Endodermal cell (in vitro differentiated cells): ENCODE measurements around the gene OR6B3. TPM values are rescaled to one million over a fixed set of nuclear protein-coding genes. Genes with fewer than 3 reads are reported as not detected.
A peak's percentile ranks its signal among the peaks of the same experiment; 100 is the strongest.

ENCODE experiments used
- DNase-seq: peaks from one replicate; pipeline ENCODE4 v3.0.0-alpha.2; 2017
- H3K27ac ChIP-seq: 2 replicates; pipeline ENCODE4 v1.5.1; 2013; ENCODE audit warnings: mild to moderate bottlenecking, low read depth, low read length, moderate library complexity
- H3K27me3 ChIP-seq: 2 replicates; pipeline ENCODE4 v1.6.1; 2013; ENCODE audit warnings: mild to moderate bottlenecking, low read length, moderate library complexity; ENCODE audit not compliant: insufficient read depth, control insufficient read depth, poor library complexity, severe bottlenecking
- H3K36me3 ChIP-seq: 2 replicates; pipeline ENCODE4 v1.7.0; 2013; ENCODE audit warnings: mild to moderate bottlenecking, low read length, moderate library complexity; ENCODE audit not compliant: control insufficient read depth, insufficient read depth
- H3K4me1 ChIP-seq: one replicate; pipeline ENCODE4 v1.7.0; 2013; ENCODE audit warnings: low read length; ENCODE audit not compliant: control insufficient read depth, insufficient read depth
- H3K4me3 ChIP-seq: 2 replicates; pipeline ENCODE4 v1.5.1; 2013; ENCODE audit warnings: mild to moderate bottlenecking, low read length, moderate library complexity
- H3K9ac ChIP-seq: 2 replicates; pipeline ENCODE4 v1.6.1; 2013; ENCODE audit warnings: mild to moderate bottlenecking, low read length, moderate library complexity; ENCODE audit not compliant: poor library complexity, severe bottlenecking; ENCODE audit errors: extremely low read depth
- H3K9me3 ChIP-seq: 2 replicates; pipeline ENCODE4 v1.6.1; 2013; ENCODE audit warnings: mild to moderate bottlenecking, low read length, moderate library complexity; ENCODE audit not compliant: control insufficient read depth
- H3K27ac Mint-ChIP-seq: 2 replicates; pipeline ENCODE4 v1.8.0; 2020; ENCODE audit warnings: mixed read lengths
- H3K27me3 Mint-ChIP-seq: 2 replicates; pipeline ENCODE4 v1.8.0; 2021; ENCODE audit warnings: mild to moderate bottlenecking, mixed read lengths; ENCODE audit not compliant: insufficient read depth
- H3K36me3 Mint-ChIP-seq: 2 replicates; pipeline ENCODE4 v1.8.0; 2020; ENCODE audit warnings: low read depth, mixed read lengths
- H3K4me1 Mint-ChIP-seq: 2 replicates; pipeline ENCODE4 v1.8.0; 2020; ENCODE audit warnings: mixed read lengths
- H3K4me3 Mint-ChIP-seq: 2 replicates; pipeline ENCODE4 v1.8.0; 2020; ENCODE audit warnings: mild to moderate bottlenecking, moderate library complexity, mixed read lengths
- H3K9me3 Mint-ChIP-seq: 2 replicates; pipeline ENCODE4 v1.8.0; 2020; ENCODE audit warnings: mild to moderate bottlenecking, mixed read lengths
- CTCF ChIP-seq: fragments of 200-600 bp; sonication (generic); conservative IDR thresholded peaks from 2 replicates; pipeline ENCODE4 v1.5.0; 2021; ENCODE audit warnings: antibody characterized with exemption, mild to moderate bottlenecking
- WGBS, 2 experiments: methylation state at CpG; one replicate each; pipeline versions ENCODE4 v1.1.5 to v1.1.7; 2013; ENCODE audit warnings: missing lambda C conversion rate in 2 of 2, mixed read lengths in 1 of 2; ENCODE audit not compliant: insufficient coverage in 1 of 2, insufficient read length in 1 of 2; 5-methylcytosine and 5-hydroxymethylcytosine counted together
- total RNA-seq, 2 donors: library from RNA; stranded (reverse); fragmentation: NEBNext Ultra II Directional in 1 of 2; extraction: Animal tissue kit (Norgen Biotek cat#: 25700) in 1 of 2; gene quantifications; 2 replicates in 1 of 2; 3 replicates in 1 of 2; pipeline ENCODE4 v1.2.1, GENCODE V29; 2021

Gene OR6B3
- total RNA-seq, 2 donors from 2014 or later, result not detected

- WGBS, 2 experiments, result 66 to 79% methylated on average over 4 to 6 of the region's 6 CpGs
- H3K4me1 ChIP-seq, result no peaks in the 10 kb centered on the region
- no peak for TF ChIP-seq CTCF
- Mint-ChIP-seq H3K27ac (no peak within 1 kb of the TSS), H3K27me3 (peaks cover 68% of the 10 kb centered on the region), H3K4me1 (no peaks in the 10 kb centered on the region), H3K4me3 (no peak within 1 kb of the TSS), H3K9me3 (peaks cover 6% of the 10 kb centered on the region), H3K36me3 (no peaks in the 10 kb centered on the region)
- H3K36me3 ChIP-seq, result no peaks in the 10 kb centered on the region
- H3K27me3 ChIP-seq, result peaks cover 77% of the 10 kb centered on the region
- H3K9me3 ChIP-seq, result no peaks in the 10 kb centered on the region
- no peak within 1 kb of the TSS for H3K4me3 ChIP-seq
- DNase-seq, result no peak
- H3K27ac ChIP-seq, result no peak within 1 kb of the TSS
- H3K9ac ChIP-seq, result no peak within 1 kb of the TSS
These were observed 22.8 kb downstream of the OR6B3 start, which contains the start of gene OR6B2 for GRCh38 chr2:240030379-240031094. OR6B2 (minus strand) TSS chr2:240030429; CDS start chr2:240030429, 0 bp downstream.

- peaks cover 17% of the 10 kb centered on the region for H3K36me3 Mint-ChIP-seq
- H3K4me3 Mint-ChIP-seq, result peak overlapping the region; percentile 92
- DNase-seq, result no peak
- peaks cover 23% of the 10 kb centered on the region for H3K27me3 Mint-ChIP-seq
- peak overlapping the region; percentile 56 for H3K9ac ChIP-seq
- peak overlapping the region; percentile 85 for H3K4me3 ChIP-seq
- WGBS, 2 experiments, result 0% methylated on average over 2 to 22 of the region's 22 CpGs
- H3K27ac Mint-ChIP-seq, result peak overlapping the region; percentile 89
- no peaks in the 10 kb centered on the region for H3K4me1 ChIP-seq
- H3K9me3 Mint-ChIP-seq, result peaks cover 6% of the 10 kb centered on the region
- TF ChIP-seq CTCF, result no peak
- no peak overlapping the region for H3K27ac ChIP-seq
- peaks cover 17% of the 10 kb centered on the region for H3K36me3 ChIP-seq
- peaks cover 29% of the 10 kb centered on the region for H3K27me3 ChIP-seq
- H3K9me3 ChIP-seq, result no peaks in the 10 kb centered on the region
- H3K4me1 Mint-ChIP-seq, result peaks cover 9% of the 10 kb centered on the region
These were observed 28.6 kb downstream of the OR6B3 start for GRCh38 chr2:240024766-240025165.

GRCh38 chr2:240023792-240024191, 29.5 kb downstream of the OR6B3 start:
- H3K9ac ChIP-seq, result no peak overlapping the region
- no peak for DNase-seq
- Mint-ChIP-seq H3K4me3 (peak overlapping the region; percentile 92), H3K27me3 (peaks cover 16% of the 10 kb centered on the region), H3K27ac (peak overlapping the region; percentile 58), H3K36me3 (peaks cover 21% of the 10 kb centered on the region), H3K9me3 (peaks cover 6% of the 10 kb centered on the region), H3K4me1 (peaks cover 9% of the 10 kb centered on the region)
- no peaks in the 10 kb centered on the region for H3K4me1 ChIP-seq
- H3K27me3 ChIP-seq, result peaks cover 22% of the 10 kb centered on the region
- H3K9me3 ChIP-seq, result no peaks in the 10 kb centered on the region
- WGBS, 2 experiments, result 78 to 87% methylated on average over 7 to 9 of the region's 9 CpGs
- peaks cover 23% of the 10 kb centered on the region for H3K36me3 ChIP-seq
- TF ChIP-seq CTCF, result no peak
- H3K4me3 ChIP-seq, result peak overlapping the region; percentile 85
- H3K27ac ChIP-seq, result no peak overlapping the region
